ENCODE measurements around the gene OR2A2.

Gene OR2A2

DNA sequence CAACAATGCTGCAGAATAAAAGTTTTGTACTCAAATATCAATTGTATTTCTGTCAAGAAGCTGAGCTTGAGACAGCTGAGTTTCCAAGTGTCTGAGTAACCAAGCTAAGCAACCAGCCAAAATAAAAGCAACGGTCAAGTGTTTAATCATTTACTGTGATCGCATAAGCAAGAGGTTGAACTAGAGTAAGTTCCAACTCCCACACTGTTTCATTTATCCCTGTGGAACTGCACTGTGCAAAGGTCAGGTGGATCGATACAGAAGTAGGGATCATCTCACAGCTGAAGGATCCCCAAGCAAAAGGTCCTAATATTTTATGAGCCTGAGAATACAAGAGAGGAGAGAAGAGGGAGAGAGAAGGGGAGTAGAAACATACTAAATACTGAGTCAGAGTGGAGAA is 35.0 kb downstream of the OR2A2 start:
- DNase-seq = no peak

DNA sequence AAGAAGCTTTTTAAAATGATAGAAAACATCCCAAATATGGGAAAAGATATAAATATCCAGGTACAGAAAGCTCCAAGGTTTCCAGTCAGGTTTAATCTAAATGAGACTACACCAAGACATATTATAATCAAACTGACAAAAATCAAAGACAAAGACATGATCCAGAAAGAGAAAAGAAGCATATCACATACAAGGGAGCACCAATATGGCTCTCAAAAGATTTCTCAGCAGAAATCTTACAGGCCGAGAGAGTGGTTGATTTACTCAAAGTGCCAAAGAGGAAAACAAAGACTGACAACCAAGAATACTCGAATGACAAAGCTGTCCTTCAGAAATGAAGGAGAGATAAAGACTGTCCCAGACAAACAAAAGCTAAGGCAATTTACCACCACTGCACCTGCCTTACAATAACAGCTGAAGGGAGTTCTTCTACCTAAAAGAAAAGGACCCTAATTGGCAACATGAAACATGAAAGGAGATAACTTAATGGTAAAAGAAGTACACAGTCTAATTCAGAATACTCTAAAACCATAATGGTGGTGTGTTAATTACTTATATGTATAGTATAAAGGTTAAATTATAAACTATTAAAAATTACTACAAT is 38.9 kb downstream of the OR2A2 start:
- DNase-seq = no peak

DNA sequence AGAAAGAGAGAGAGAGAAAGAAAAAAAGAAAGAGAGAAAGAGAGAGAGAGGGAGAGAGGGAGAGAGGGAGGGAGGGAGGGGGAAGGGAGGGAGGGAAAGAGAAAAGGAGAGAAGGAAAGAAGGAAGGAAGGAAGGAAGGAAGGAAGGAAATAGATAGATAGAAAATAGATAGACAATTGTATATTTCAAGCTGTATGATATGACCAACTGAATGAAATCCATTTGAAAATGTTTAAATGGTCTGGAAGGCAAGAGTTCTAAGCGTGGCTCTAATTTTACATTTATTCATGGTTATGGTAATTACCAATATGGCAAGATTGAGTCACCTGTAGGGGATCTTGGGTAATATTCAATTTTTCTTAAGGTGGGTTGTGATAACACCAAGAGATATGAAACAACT is 49.5 kb downstream of the OR2A2 start:
- no peak for DNase-seq
